GM21825 (cell line): Measurements from ENCODE around the gene LDLRAD3.

Experiments
- ATAC-seq: cut with Tn5 transposase; IDR thresholded peaks from one replicate; pipeline ENCODE4 v1.9.1; 2021; ENCODE audit warnings: mild to moderate bottlenecking, moderate library complexity; ENCODE audit not compliant: unreplicated experiment

Gene LDLRAD3

DNA sequence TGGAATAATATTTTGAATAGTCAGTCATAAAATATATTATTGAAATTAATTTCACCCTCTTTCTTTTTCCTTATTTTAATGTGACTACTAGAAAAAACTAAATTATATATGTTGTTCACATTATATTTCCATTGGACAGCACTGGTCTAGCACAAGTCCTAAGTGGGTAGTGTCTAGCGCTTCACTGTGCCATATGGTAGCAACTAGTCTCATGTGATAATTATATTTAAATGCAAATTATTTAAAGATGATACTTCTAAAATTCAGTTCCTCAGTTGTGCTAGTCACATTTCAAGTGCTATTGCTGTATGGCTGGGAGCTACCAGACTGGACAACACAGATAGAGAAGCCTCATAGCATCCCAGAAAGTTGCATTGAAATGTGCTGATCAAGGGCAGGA lies 19.1 kb upstream of the LDLRAD3 start:
- ATAC-seq: no peak

DNA sequence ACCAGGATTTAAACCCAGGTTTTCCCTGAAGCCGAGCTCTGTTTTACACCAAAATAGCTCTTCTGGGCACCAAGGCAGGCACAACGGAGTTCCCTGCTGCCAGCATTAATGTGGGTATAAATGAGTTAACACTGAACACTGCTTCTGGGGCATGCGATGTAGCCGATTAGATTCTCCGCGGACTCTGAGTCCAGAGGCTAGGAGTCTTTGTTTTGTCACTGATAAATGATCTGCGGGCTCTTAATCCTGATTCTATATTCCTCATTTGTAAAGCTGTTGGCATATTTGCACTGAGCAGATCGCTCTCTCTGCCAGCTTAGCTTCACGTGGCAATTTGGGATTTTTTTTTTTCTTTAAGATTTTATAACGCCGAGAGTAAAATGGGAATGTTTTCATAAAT lies 16.8 kb upstream of the LDLRAD3 start:
- ATAC-seq: no peak

DNA sequence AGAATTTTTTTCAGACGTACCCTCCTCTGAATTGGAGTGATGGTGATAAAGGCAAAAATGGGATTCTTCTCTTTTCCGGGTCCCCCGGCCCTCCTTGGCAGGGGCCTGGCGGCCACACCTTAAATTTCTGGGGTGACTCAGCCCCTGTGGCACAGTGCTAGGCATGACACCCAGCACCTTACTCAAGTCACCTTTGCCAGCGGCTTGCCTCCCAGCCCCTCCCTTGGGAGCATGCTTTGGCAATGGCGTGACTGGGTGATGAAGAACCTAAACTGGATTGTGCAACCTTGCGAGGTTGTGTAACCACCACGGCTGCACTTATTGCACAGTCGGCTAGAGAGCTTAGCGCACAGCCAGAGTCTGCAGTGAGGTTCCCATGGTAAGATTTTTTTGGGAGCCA lies 16.2 kb upstream of the LDLRAD3 start:
- no peak for ATAC-seq

DNA sequence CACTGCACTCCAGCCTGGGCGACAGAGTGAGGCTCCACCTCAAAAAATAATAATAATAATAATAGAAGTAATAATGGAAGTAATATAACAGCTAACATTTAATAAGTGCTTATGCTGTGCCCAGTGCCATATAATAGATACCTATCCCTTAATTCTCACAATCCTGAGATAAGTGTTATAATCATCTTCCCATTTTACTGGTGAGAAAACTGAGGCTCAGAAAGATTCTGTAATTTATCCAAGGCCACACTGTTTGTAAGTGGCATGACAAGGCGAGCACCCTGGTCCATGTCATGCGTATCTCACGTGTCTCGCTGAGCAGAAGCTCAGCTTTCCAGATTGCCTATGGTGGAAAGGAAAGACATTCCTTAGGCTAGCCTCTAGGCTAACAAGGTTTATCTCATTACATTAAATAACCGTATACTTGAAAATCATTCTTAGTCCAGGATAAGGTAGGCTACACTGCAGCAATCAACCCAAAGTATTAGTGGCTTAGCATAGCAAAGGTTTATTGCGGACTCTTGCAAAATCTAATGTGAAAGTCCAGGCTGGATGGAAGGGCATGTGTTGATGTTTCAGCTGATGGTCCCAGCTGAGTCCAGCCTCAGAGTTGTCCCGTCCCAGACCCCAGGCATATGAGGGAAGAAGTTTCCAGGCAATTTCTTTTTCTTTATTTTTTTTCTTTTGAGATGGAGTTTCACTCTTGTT lies 15.0 kb upstream of the LDLRAD3 start:
- no peak for ATAC-seq

DNA sequence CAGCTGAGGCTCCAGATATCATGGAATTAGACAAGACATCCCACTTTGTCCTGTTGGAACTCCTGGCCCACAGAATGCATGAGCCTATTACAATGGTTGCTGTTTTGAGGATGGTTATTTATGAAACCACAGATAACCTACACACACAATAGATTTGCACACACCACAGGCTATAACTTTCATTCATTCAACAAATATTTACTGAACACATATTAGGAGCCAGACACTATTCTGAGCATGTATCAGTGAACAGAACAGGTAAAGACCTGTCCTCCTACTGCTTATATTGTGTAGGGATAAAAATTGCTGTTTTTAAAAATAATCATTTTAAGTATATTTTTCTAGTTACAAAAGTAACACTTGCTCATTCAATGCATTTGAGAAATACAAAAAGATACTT lies 13.4 kb upstream of the LDLRAD3 start:
- ATAC-seq: no peak

DNA sequence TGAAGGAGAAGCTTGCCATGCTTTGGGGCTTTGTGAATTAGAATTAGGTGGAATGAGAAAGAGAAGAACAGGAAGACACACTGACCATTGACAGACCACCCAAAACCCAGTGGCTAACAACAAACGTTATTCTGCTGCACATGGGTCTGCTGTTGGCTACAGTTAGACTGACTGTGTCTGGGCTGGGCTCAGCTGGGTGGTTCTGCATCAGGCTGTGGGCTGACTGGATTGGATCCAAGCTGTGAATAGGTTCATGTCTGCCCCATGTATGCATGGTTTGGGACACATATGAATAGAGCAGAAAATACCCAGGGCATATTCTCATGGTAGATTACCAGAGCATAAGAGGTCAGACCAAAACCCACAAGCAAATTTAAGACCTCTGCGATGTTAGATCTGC lies 11.7 kb upstream of the LDLRAD3 start:
- ATAC-seq: no peak

DNA sequence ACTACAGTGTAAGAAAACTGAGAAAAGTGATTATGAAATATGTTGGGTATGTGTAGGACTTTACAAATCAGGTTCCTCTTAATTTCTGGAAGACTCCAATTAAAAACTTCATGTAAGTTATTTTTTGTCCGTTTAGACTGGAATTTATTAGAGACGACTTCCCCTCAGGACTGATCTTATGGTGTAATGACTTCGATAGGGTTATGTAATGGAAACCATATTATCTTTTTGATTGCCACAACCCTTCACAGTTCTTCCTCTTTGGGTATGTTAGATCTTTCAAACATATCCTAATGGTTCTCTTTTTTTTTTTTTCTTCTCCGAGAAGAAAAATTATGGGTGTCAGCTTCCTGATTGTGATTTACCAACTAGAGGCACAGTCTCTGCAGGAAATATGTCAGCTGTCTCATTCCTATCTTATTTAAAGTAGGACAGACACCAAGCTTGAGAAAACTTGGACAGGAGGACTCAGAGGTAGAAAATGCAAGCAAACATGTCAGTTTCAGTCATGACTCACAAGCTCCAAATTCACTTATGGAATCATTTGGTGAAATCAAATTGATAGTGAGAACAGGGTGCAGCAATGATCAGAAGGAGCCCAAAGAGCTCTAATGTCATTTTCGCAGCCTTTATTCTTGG lies 11.1 kb upstream of the LDLRAD3 start:
- ATAC-seq: no peak

DNA sequence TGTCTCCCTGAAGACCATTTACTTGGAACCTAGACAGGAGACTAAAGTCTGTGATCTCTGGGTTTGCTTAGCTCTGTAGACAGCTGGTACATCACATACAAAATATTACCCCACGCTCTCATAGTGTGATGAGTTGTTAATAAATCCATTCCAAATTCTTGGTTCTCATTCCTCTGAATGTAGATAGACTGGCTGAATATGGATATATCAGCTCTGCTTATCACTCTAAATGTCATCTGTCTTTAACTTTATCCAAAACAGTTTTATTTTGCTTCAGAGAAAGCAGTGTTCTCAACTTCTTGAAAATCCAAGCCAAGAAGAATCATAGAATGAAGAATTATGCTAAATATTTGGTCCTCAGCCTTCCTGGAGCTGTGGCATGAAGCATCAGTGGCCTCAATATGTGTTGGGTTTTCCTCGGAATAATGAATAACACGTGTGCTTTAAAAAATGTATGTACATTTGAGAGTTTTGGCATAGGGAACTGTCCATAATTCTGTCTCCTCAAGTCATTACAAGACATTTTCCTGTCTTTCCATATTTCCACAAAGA lies 10.5 kb upstream of the LDLRAD3 start:
- no peak for ATAC-seq

DNA sequence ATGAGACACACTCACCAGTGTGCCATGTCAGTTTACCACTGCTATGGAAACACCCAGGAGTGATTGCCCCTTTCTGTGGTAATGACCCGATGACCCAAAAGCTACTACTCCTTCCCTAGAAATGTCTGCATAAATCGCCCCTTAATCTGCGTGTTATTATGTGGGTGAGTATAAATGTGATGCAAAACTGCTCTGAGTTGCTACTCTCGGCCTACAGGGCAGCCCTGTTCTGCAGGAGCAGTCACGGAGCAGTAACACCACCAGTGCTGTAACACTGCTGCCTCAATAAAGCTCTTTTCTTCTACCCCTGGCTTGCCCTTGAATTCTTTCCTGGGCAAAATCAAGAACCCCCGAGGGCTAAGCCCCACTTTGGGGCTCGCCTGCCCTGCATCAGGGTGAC lies 9.6 kb upstream of the LDLRAD3 start:
- ATAC-seq: no peak

DNA sequence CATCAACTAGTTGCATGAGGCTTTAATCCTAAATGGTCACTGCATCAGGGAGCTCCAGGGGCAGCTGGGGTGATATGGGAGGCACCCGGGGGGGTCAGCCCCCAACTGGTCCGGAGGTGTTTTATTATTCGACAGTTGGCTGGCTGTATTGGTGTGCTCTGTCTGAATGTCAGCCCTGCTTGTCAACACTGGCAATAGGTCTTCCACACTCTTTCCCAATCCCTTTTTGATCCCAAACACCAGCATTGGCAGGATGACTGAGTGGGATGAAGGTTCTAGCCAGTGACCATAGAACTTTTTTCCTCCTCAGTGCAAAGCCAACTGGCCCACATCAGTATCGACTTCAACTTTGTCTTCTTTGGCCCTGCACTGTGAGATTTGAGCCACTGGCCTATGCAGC lies 8.9 kb upstream of the LDLRAD3 start:
- ATAC-seq: no peak

DNA sequence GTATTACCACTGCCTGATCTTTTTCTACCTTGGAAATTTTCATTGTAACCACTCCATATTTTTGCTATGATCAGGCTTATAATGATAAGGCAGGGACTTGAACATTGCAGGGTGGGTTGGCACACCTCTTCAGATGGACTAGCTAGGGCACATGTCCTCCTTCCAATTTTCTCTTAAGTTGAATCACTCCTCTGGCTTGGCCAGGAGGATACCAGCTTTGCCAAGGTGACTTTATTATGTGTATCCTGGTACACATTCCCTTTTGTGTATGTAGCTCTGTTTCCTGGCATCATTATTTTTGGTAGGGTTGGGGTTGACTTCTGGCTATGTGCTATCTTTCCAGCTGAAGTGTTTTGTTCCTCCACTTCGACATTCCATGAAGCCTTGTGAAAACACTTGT lies 8.5 kb upstream of the LDLRAD3 start:
- ATAC-seq: no peak

DNA sequence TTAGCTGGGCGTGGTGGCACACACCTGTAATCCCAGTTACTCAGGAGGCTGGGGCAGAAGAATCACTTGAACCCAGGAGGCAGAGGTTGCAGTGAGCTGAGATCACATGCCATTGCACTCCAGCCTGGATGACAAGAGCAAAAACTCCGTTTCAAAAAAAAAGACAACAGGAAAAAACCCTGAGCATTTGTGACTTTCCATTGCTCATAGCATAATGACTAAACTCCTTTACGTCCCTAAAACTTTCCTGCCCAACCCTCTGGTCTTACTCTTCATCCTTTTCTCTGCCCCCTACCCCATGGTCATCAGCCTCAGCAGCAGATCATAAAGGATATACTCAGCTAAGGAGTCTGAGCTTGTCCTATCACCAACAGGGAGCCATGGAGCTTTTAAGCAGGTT lies 6.8 kb upstream of the LDLRAD3 start:
- no peak for ATAC-seq

DNA sequence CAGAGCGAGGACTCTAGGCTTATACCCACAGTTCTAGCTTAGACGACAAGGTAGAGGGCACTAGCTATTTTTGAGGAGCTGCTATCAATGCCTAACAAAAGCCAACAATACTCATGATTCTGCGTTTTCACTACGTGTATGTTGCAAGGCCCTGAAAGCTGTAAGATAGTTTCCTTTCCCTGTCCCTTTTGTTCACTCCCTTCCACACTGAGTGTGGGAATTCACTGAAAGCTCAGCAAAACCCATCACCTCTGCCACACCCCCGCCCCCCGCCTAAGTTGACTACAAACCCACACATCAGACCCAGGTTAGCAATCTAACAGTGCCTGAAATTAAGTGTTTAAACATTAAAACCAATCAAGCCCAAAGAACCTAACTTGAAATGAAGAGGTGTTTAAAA lies 6.2 kb upstream of the LDLRAD3 start:
- no peak for ATAC-seq

DNA sequence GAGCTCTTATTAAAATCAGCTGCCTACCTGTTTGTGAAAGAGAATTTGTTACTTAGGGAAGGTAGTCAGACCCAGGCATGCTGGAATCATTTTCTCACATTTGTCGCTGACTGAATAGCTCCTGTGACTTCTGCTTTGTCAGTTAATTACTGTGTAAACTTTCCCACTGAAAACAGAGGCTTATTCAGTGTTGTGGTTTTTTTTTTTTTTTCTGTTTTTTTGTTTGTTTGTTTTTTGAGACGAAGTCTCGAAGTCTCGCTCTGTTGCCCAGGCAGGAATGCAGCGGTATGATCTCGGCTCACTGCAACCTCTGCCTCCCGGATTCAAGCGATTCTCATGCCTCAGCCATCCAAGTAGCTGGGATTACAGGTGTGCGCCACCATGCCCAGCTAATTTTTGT lies 5.6 kb upstream of the LDLRAD3 start:
- ATAC-seq: no peak

DNA sequence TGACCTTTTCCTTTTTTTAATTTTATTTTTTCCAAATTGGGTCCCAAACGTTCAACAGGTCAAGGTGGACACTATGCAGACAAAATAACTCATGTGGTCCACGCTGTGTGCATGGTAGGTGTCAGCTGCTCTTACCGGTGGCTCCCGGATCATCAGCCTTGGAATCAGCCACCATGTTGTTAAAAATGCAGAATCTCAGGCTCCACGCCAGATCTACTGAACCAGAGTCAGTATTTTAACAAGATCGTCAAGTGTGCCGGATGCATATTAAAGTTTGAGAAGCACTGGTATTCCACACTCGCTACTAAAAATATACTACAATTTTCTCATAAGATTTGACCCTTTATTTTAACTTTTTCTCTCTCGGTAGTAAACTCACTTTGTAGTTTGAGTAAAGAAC lies 553 bp upstream of the LDLRAD3 start:
- ATAC-seq: no peak

DNA sequence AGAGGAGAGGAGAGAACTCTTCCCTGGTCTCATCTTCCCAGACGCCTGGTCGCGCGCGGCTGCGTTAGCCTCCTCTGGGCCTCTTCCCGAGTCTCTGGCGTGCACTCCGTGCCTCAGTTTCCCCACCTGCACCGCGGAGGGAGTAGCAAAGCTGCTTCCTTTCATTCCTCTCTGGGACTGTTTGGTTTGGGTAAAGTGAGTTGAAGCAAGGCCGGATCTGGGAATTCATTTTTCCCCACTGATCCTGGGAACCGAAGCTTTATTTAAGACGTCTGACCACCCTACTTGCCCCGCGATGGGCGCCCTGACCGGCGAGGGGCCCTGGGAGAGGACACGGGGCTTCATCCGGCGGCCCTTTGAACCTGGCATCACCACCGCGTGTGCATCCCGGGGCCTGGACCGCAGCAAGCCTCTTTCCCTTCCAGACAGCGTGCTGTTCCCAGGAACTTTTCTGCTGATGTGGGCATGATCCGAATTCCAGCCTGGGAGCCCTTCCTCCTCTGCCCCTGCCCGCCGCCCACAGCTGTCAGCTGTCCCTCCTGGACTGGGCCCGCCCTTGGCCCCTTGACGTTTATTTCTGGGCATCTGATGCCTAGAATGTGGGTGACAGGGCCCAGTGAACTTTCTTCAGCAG lies 758 bp downstream of the LDLRAD3 start:
- ATAC-seq: no peak

DNA sequence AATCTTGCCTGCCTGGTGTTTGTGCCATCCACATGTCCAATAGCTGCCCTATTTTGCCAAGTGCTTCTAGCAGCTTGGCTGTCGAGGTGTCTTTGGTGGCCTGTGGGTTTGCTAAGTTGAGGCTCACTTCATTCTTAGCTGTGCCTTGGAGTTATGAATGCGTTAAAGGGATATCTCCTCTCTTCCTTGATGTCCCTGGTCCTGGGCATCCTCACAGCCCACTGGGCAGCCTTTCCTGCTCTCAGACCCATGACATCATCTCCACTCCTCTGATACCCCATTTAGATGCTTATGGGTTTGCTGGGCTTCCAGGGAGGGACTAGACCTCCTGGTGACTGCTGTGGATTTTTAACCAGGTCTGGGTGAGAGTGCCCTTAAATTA lies 1.3 kb downstream of the LDLRAD3 start:
- ATAC-seq: no peak

DNA sequence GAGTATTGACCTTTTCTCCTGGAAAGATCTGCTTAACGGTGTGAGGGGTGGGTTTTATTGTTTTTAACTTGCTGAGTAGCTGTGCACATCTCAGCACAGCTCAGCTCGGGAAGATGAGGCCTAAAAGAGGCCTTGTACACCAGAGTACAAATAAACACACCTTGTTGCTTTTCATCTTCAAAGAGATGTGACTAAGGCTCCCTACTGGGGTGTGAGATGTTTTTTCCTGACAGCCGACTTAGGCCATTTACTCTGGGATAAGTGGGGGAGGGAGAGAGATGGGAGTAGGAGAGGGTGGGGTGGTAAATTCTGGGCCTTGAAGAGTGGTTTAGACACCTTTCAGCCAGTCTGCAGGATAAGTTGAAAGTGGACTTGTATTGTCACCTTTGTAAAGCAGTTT lies 2.9 kb downstream of the LDLRAD3 start:
- ATAC-seq: no peak

DNA sequence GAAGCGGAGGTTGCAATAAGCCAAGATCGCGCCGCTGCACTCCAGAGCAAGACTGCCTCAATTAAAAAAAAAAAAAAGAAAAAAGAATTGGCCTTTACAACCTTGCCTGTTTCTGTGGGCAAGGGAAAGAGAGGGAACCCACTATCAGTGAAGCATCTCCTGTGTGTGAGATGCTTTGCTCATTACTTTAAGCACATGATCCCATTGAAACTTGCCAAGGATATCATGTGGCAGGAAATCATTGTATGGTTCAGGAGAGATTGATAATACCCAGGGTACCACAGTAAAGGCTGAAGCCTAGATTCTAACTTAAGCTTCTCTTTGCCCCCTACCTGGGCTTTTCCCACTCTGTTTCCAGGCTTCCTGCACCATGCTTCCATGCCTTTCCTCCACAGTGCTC lies 3.6 kb downstream of the LDLRAD3 start:
- no peak for ATAC-seq

DNA sequence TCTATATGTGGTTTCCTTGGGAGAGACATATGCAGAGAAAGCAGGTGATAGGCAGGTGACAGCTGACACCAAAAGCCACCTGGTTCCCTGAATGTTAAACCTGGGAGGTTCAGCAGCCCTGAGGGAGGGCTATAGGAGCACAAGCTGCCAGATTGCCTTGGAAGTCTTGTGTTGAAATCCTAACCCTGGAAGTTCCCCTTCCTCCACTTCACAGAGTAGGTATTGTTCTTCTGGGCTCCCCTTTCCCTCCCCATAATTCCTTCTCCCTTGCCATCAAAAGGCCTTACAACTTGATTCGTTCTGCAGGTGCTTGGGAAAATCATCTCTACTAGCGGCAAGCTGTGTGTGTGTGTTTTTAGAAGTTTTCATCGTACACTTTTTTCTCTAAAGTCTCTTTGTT lies 5.4 kb downstream of the LDLRAD3 start:
- ATAC-seq: no peak

DNA sequence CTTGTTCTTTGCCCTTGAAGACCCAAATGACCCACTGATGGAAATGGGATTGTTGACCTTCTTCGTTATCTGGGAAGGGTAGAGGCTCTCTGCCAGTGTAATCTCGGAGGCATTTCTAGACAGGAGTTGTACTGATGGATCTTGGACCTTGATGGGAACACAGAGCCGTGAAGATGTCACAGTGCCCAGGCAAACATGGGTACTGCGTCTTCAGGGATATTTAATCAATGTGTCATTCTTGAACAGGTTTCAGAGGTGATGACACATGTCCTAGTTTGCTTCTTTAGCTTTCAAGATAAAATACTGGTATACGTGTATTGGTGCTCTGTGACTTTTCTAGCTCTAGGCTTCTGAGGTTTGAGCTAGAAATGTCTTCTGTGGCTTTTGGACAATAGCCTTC lies 6.2 kb downstream of the LDLRAD3 start:
- ATAC-seq: no peak

DNA sequence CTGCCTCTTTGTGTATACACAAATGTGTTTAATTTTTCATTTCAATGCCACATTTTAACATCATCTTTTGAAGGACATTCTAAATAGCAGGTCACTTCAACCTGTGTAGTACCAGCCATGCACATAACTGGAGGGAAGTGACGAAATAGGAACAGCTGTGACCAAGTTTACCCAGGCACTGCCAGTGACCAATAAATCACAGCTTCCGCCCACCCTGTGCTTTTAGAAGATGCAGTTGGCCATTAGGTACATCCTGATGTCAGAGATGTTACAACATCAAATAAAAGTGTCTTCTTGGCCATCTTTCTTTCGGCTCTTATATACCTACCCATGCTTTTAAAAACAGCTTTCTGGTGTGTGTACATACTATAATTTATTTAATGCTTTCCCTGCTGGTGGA lies 7.8 kb downstream of the LDLRAD3 start:
- no peak for ATAC-seq
